Right forelimb (tissue), 1 donor: Measurements from ENCODE around the gene PPP1R2B.
A peak's percentile ranks its signal among the peaks of the same experiment; 100 is the strongest.
"Not testable (repeated sequence)": the region's sequence is repeated elsewhere in the genome, so short reads cannot be mapped to it uniquely, and the experiment has no call there.

ENCODE experiments used
- DNase-seq: peaks from one replicate; pipeline ENCODE4 v3.0.0-alpha.2; 2018

PPP1R2B gene

DNA sequence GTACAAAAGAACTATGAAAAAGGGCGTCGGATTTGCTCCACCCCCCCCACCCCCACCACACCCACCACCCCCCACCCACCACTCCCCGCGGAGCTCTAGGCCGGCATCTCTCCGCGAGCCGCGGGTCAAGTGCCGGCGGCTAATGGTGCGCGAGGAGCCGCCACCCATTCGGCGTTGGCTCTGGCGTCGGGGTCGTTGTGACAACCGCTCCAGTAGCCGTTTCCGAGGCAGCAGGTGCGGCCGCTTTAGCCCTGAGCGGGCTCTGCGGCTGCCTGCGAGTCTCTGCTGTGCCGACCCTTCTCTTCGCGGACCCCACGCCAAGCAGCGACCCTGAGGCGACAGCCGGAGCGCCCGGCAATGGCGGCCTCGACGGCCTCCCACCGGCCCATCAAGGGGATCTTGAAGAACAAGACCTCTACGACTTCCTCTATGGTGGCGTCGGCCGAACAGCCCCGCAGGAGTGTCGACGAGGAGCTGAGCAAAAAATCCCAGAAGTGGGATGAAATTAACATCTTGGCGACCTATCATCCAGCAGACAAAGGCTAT, at the start of gene PPP1R2B:
Gene PPP1R2B, plus strand, starts transcription at position 90 of the 546 bp plus-strand sequence. Its CDS starts 268 bp downstream, at position 358.
- no peak for DNase-seq

DNA sequence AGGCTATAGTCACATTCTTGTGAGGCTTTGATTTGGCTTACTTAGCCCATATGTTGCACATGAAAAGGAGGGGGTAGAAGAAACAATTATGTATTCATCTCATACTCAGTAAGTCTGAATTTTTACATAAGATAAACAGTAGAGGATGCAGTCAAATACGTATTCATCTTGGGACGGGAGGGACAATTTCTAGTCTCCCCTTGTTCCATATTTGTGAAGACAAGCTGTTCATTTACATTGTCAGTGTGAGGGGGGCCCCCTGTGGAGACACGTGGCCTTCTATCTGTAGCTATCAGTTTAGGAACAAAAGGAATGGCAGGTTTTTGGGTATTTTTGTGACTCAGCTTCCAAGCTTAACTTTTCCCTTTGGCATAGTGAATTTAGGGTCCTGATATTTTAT, 49.2 kb upstream of the PPP1R2B start:
- no peak for DNase-seq

DNA sequence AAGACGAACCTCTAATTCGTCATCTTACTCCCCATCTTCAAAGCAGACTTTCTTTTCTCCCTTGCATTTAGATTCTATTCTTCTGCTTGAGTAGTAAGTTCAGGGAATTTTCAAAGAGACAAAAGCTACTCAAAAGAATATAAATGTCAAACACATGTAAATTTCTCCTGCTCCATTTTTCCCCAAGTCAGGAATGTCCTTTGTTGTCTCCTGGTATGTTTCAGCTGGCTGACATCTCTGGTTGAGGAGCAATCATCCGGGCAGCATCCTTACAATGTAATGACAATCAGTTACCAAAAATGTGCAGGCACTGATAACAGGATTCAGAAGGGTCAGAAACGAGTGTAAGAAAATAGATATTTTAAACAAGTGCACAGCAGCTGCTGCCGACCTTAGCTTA, 47.6 kb upstream of the PPP1R2B start:
- DNase-seq, result no peak

DNA sequence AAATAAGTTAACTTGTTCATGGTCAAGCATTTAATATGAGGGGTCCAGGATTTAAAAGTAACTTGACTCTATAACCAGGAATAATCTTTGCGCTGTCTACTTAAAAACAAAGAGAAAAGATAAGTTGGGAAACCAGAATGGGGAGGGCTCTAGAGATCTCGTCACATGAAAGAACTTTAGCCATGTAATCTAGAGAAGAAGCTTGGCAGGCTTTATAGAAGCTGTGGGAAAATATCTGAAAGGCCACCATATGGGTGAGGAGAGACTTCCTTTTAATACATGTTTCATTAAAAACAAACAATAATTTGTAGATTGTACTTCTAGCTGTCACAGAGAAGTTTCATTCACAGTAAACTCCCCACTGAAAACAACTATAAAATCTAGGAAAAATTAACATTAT, 46.7 kb upstream of the PPP1R2B start:
- no peak for DNase-seq

DNA sequence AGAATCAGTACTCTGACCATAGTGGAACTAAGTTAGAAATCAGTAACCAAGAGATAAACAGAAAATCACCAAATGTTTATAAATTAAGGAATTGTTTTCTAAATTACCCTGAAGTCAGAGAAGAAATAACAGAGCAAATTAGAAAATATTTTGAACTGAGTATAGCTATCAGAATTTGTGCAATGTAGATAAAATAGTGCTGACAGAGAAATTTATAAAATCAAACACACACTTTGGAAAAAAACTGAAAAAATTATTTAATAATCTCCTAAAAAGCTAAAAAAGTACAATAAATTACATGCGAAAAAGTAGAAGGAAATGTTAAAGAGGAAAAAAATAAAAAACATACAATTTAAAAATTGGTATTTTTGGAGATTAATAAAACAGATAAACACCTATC, 37.1 kb upstream of the PPP1R2B start:
- DNase-seq, result no peak

DNA sequence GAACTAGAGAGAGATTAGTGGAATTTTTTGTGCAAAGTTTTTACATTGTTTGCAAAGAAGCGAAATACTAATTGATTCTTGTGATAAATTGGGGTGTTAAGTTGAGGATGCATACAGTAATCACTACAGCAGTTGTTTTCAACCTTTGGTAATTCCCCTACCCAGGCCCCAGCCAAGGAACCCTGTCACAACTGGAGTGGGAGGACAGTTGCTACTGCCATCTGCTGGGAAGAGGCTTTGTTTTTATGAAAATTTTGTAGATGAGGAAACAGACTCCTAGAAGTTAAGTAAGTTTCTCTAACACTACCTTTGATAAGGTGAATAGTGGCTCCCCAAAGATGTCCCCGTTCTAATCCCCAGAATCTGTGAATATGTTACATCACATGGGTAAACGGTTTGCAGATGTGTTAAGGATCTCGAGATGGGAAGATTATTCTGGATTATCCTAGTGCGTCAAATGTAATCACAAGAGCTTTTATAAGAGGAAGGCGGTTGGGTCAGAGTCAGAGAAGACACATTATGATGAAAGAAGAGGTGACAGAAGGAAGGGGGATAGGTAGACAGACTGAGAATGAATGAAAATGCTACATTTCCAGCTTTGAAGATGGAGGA, 34.0 kb upstream of the PPP1R2B start:
- no peak for DNase-seq

DNA sequence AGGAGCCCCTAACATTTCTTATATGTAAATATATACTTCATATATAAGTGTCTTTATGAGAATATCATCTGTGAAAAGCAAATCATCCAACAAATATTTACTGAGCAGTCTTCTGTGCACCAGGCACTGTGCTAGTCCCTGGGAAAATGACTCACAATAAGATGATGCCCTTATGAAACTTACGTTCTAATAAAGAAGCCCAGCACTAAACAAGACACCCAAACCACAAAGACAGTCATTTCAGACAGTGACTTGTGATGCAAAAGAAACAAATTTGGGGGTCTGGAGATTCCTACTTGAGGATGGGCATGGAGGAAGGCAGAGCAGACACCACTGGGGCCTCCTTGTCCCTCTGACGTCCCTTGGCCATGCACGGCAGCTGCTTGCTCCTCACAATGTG, 30.6 kb upstream of the PPP1R2B start:
- DNase-seq, result no peak

DNA sequence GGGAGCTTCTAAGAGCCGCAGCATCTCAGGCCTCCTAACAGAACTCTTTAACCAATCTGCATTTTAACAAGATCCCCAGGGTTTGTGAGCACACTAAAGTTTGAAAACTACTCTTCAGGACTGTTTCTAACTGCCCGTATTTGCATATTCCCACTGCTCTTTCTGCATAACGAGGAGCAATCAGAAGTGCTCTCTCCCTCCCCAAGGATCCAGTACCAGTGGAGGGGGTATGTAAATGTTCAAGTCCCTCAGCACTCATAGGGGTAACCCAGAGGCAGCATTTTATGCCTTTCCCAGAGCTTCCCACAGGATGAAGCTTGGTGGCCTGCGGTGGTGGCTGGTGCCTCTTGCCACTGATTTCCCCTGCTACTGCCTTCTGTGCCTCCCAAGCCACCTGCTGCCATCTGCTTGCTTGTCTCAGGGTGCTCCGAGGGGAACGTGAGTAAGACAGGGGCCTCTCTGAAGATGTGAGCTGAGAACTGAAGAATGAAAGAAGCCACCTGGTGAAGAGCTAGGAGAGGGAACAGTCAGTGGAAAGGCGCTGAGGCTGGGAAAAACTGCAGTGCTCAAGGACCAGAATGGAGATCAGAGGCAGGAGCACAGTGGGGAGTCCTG, 30.0 kb upstream of the PPP1R2B start:
- no peak for DNase-seq

DNA sequence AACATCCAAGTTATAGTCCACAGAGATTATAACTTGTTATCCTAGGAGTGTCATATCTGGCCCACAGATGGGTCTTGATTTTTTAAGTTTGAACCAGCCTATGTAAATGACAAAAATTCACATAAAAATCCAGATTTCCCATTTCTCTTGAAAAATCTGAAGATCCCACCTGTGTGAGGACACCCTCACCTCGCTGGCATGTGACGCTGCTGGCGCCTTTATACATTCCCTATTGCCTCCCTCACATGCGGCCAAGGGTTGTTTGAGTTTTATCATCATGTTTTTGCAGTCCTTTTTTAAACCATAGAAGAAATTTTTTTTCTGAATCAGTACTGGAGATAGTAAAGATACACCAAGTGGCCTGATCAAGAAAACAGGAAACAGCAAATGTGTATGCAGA, 25.9 kb upstream of the PPP1R2B start:
- no peak for DNase-seq

DNA sequence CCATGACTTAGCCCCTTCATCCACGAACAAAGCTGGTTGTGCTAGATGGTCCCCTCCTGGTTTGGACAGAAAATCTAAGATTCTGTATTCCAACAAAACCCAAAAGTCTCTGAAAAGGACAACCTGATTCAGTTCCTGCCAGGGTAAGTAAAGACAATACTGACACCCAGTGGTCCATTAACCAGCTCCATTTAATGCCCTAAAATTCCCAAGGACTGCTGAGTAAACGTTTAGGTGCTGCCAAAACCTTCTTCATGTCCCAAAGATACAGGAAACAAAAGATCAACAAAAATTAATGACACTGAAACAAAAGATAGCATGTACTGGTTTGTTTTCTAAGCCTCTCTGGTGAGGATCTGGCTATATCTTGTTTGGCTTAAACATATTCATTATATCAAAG, 25.3 kb upstream of the PPP1R2B start:
- DNase-seq, result peak; percentile 44

DNA sequence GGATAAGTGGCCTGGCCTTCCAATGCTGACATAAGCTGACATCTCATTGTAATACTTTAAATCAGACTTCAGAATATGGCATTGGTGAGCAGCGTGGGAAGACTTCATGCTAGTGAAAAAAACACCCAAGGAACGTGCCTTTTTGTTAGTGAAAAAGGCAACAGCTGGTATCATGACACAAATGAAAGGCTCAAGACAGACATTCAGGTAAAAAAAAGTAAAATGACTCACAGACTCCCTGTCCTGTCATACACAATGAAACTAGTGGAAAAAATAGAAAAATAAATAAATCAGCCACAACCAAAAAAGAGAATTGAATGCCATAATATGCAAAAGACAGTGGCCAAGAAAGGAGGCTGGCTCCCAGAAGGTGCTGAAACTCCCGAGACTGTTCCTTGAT, 24.4 kb upstream of the PPP1R2B start:
- no peak for DNase-seq

DNA sequence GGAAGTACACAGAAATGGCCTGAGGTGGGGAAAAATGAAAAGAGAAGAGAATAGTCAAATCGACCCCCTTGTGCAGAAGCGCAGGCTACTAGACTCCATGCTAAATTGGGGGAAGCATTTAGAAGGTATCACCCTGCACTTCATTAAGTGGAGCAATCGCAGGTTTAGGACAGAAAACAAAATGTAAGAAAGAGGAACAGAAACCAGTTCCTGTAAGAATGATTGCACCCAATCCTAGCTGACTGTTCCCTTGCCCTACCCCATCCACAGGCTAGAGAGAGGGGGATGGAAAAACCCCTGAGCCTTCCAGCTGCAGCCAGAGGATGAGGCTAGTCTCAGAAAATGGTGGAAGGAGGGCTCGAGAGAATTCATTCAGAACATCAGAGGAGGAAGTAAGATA, 23.9 kb upstream of the PPP1R2B start:
- DNase-seq, result no peak

DNA sequence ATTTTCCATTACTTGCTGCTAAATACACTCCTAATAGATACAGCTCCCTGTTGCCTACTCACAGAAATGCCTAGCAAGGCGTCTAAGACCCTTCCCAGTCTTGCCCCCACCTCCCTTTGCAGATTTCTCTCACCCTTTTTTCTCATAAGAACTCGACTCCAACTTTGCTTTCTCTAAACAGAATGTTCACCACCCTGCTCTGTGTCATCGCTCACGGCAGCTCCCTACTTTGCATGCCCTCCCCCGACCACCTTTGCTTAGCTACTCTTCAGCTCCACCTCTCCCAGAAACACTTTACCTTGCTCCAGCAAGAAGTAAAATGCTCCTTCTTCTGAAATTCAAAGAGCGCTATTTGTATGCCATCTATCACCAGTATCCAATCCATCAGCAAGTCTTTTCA, 15.2 kb upstream of the PPP1R2B start:
- no peak for DNase-seq

DNA sequence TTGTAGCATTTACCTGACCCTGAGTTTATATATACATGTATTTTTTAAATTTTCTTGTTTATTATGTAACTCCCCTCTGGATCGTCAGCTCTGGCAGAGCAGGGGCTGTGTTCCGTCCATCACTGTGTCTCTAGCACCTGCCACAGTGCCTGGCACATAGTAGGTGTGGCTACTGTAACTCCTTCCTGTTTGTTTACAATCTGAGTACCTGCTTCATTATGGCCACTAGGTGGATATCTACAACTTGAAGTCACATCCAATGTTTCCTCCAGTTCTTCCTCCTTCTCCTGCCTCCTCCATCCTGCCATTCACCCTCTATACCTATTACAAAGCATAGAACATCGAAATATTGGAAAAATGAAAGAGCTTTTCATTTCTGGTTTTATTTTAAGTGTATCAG, 14.2 kb upstream of the PPP1R2B start:
- DNase-seq, result no peak

DNA sequence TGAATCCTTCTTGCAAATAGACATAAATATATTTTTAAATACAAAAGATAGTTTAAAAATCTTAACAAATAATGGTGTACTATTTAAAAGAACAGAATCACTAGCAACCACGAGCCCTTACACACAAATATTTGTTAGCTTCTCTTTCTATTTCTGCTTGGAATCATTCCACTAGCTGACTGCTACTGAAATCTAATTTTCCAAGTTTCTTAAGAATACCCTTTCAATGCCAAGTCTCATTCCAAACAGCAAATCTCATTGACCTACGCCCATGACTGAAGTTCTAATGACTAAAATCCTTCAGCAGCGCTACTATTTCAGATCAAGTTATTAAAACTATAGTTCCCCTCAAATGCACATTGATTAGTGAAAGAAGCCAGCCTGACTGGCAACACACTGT, 13.2 kb upstream of the PPP1R2B start:
- DNase-seq, result no peak

DNA sequence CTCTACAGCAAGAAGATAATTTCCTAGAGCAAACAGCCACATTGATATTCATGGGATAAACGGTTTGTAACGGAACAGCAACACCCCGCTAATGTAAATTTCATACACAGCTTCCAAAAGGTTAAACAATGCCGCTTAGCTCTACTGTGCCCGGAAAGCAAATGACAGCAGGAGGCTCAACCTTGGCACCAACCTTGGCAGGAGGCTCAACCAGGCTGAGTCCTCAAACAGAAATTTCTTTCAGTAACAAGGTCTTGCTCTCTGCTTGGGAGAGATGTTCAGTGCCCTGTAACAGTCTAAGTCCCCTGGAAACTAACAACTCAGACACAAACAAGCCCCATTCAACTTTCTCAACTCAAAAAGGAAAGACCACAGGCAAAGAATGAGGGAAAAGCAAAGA, 11.1 kb upstream of the PPP1R2B start:
- no peak for DNase-seq

DNA sequence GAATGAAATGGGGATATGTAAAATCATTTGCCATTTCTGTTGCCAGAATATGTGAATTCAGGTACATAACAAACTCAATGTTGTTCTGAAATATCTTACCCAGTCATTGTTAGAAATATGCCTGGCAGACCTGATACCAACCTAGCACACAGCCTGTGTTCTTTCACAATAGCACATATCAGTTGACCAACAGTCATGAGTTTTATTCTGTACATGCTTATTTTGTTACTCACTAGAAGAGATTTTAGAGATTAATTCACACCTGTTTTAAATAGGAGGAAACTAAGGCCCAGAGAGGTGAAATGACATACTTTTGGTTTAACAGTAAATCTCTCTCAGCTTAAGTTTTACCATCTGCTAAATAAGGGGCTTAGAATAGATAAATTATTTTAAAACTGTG, 8.4 kb upstream of the PPP1R2B start:
- no peak for DNase-seq

DNA sequence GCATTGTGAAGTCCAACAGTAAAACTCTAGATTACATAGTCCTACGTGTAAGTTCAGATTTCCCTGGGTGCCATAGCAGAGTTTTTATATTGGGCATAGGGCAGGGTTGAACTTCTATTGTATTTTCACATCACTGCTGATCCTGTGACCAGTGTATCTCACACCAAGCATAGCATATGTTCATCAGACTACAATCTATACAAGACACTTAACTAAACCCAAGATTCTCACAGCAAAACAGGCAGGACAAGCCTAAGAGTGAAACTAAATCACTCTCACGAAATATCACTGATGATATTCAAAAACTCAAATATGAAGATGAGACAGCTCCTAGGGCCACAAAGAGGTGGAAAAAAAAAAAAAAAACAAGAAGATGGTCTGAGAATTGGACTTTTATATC, 3.2 kb upstream of the PPP1R2B start:
- no peak for DNase-seq

DNA sequence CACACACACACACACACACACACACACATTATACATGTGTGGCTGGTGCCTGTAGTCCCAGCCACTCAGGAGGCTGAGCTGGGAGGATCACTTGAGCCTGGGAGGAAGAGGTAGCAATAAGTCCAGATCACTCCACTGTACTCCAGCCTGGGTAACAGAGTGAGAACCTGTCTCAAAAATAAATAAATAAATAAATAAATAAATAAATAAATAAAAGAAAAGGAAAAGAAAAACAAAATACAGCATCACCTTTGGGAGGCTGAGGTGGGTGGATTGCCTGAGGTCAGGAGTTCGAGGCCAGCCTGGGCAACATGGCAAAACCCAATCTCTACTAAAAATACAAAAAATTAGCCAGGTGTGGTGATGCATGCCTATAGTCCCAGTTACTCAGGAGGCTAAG, 1.6 kb upstream of the PPP1R2B start:
- not testable (repeated sequence) for DNase-seq

DNA sequence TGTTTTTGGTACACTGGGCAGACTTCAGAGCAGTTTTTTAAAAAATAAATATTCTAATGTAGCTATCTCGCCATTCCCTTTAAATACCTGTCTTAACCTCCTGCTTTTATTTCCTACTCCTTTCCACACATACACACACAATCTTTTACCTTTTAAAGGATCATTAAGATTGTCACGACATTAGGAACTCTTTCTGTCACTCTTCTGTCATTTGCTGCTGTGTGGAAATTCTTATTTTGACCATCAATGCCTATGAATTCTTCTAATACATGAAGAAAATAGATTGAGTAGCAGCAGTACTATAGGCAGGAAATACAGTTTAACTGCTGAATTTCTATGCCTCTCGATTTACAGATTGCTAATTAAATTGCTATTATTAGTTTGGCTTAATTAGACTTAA, 1.8 kb downstream of the PPP1R2B start:
- DNase-seq, result no peak

DNA sequence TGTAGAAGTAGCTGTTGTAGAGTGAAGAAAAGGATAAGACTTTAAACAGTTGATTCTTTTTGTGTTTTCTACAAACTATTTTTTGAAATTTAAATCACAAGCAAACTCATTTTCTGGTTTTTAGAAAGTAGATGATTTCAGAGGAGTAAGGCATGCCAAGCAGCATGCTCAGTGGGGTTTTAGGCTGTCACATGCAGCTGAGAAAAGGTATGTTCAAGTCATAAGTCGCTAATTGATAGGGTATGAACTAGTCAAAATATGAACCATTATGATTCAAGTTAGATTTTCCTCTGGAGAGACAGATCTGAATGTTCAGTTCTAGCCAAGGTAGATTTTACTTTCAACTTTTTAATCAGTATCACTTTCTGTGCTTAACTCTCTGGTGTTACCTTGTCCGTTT, 3.0 kb downstream of the PPP1R2B start:
- DNase-seq, result not testable (repeated sequence)

DNA sequence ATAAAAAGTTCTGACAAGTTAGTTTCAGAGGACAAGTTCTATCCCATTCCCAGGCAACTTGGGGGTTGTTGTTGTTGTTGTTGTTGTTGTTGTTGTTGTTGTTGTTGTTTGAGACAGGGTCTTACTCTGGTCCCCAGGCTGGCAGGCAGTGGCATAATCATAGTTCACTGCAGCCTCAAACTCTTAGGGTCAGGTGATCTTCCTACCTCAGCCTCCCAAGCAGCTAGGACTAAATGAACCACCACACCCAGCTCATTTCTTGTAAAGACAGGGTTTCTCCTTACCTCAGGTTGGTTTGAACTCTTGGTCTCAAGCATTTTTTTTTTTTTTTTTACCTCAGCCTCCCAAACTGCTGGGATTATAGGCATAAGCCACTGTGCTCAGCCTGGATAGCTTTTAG, 15.3 kb downstream of the PPP1R2B start:
- no peak for DNase-seq

DNA sequence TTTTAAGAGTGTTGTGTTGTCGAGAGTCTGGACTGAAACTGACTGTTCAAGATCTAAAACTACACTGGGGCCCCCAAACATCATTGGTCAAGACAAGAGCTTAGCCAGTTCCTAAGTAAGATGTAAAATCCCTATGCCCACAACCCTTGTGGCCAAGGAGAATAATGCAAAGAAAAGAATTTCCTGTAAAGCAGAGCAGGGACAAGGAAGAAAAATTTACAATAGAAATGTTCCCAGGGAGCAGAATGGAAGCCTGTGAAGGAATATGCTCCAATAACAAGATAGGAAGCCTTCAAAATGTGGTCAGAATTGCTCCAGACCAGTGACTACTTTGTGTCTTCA, 20.4 kb downstream of the PPP1R2B start:
- DNase-seq, result no peak

DNA sequence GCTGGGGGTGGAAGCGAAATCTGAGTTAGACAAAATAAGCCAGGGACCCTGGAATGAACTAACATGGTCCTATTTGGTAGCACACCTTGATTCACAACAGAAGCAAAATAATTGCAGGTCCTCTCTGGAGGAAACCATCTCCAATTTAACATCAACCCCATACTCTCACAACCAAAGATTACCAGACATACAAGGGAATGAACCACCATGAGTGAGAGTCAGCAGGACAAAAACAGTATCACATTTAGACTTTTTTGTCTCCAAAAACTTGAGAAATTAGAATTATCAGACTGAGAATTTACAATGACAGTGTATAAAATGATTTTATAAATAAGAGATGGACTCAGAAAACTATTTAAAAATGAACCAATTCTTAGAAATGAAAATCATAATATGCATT, 21.1 kb downstream of the PPP1R2B start:
- no peak for DNase-seq

DNA sequence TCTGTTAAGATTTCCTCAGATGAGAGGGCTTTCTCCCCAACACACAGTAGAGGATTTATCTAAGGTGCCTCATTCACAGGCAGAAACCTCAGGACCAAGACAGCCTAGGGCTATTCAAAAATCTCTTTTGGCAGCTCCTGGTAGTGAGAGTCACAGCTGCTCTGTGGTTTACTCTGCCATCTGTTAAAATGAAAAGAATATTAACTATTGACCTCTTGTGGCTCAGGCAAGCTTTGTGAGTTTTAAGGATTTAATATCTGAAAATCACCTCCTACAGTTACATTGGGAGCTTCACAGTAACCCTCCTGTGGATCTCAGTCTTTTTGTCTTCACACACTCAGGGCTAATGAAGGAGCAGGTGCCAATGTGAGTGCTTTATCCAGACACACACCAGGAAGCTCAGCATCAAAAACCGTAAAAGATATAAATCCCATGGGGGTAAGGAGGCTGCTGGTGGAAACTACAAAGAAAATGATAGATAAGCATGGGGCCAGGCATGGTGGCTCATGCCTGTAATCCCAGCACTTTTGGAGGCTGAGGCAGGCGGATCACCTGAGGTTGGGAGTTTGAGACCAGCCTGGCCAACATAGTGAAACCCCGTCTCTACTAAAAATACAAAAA, 29.7 kb downstream of the PPP1R2B start:
- DNase-seq, result no peak
